Measurements from ENCODE around the gene SCART1. TPM values are rescaled to one million over a fixed set of nuclear protein-coding genes. Genes with fewer than 3 reads are reported as not detected.
"Not testable (repeated sequence)": the region's sequence is repeated elsewhere in the genome, so short reads cannot be mapped to it uniquely, and the experiment has no call there.

The SCART1 gene
- total RNA-seq, 1 donor from 2014 or later, result 1.0 TPM

- intact Hi-C loops (cut with DNase I); DNase-seq (ENCODE audit: low spot score): not testable (repeated sequence)
These were observed 45.4 kb downstream of the SCART1 start for GRCh38 chr10:133499176-133499575.

GRCh38 chr10:133500897-133501296 is 47.2 kb downstream of the SCART1 start:
- intact Hi-C loops (cut with DNase I), result loop anchor here (10.0 kb wide), 1 partner anchor 46 kb away; the partner anchor contains the start of gene SCART1
- not testable (repeated sequence) for DNase-seq (ENCODE audit: low spot score)

- no peak for DNase-seq (ENCODE audit: low spot score)
- intact Hi-C loops (cut with DNase I), result loop anchor here (10.0 kb wide), 1 partner anchor 55 kb away; the partner anchor contains the start of gene SCART1
These were observed 56.0 kb downstream of the SCART1 start for GRCh38 chr10:133509700-133510099.

DNA sequence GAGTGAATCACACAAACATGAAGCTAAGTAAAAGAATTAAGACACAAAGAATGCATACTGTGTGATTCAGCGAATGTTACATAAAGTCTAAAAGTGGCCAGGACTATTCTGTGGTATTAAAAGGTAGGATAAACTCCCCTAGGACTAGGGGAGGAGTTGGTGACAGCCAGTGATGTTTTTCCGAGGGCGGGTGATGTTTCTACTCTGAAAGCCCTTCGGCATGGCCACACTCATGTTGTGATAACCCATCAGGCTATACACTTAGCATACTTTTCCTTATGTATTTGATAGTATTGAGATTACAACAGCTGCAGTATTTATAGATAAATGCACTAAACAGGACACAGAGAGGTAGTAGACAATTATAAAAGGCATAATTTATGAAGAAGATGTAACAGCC is 57.7 kb downstream of the SCART1 start:
- intact Hi-C loops (cut with DNase I), result no loop called here
- no peak for DNase-seq (ENCODE audit: low spot score)

DNA sequence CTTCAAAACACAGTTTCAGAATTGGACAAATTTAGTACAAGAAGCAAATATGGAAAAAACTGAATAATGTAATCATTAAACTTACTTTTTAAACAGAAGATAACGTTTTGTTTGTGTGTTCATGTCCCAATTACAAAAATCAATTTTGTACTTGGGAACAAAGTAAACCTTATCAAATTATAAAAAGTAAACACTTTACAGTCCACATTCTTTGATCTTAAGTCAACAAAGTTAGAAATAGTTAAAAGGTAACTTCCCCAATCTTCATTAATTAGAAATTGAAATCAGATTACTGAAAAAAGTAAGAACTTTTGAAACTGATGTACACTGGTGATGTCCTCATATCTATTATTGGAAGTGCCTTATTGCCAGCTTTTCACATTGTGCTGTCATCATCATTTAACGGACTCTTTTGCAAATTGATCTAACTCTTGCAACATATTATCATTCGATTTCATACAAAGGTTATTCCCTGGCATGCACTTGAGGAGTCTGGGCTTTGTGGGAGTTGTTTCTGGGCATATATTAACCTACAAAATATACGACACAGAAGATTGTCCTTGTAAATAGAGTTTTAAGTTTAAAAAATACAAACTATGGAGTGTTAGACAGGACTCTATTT is 58.3 kb downstream of the SCART1 start:
- intact Hi-C loops (cut with DNase I), result no loop called here
- no peak for DNase-seq (ENCODE audit: low spot score)

GRCh38 chr10:133515471-133515870 is 61.7 kb downstream of the SCART1 start:
- intact Hi-C loops (cut with DNase I), result no loop called here
- no peak for DNase-seq (ENCODE audit: low spot score)

DNA sequence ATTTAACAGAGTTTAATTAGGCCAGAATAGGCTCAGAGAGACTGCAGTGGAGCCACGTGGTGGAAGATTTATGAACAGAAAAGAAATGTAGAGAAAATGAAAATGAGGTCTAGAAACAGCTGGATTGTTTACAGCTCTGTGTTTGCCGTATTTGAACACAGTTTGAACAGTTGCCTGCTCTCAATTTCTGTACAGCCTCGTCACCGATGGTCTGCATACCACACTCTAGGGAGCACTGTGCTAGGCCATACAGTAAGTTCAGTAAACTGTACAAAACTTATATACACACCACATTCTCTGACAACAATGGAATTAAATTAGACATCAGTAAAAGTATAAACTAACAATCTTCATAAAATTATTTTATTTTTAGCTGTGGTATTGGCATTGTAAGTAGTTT is 62.3 kb downstream of the SCART1 start:
- intact Hi-C loops (cut with DNase I), result no loop called here
- no peak for DNase-seq (ENCODE audit: low spot score)

GRCh38 chr10:133518517-133518916 is 64.8 kb downstream of the SCART1 start:
- DNase-seq (ENCODE audit: low spot score); intact Hi-C loops (cut with DNase I): not testable (repeated sequence)

Other genes with a start within 250 kb of the SCART1 start
- gene UTF1, start 223.7 kb upstream of the SCART1 start, total RNA-seq, result not detected
- 0.40 TPM for gene VENTX, start 216.1 kb upstream of the SCART1 start, total RNA-seq
- 4.3 TPM for gene ADAM8, start 177.1 kb upstream of the SCART1 start, total RNA-seq
- gene TUBGCP2, start 145.1 kb upstream of the SCART1 start, total RNA-seq, result 39.4 TPM
- gene ZNF511, start 145.0 kb upstream of the SCART1 start, total RNA-seq, result 34.4 TPM
- gene CALY, start 117.0 kb upstream of the SCART1 start, total RNA-seq, result not detected
- gene PRAP1, start 106.6 kb upstream of the SCART1 start, total RNA-seq, result not detected
- 6.1 TPM for gene FUOM, start 95.9 kb upstream of the SCART1 start, total RNA-seq
- gene ECHS1, start 80.6 kb upstream of the SCART1 start, total RNA-seq, result 152 TPM
- 2.9 TPM for gene PAOX, start 74.7 kb upstream of the SCART1 start, total RNA-seq
- 21.6 TPM for gene MTG1, start 59.8 kb upstream of the SCART1 start, total RNA-seq
- gene SPRN, start 29.3 kb upstream of the SCART1 start, total RNA-seq, result not detected
- 2.2 TPM for gene CYP2E1, start 73.4 kb downstream of the SCART1 start, total RNA-seq
- gene SYCE1, start 111.6 kb downstream of the SCART1 start, total RNA-seq, result 0.51 TPM
- gene FRG2B, start 172.8 kb downstream of the SCART1 start, total RNA-seq, result not detected

Measured in cardiac septum (tissue), 1 donor.